K562 (cell line): Measurements from ENCODE around the gene ABHD16A. TPM values are rescaled to one million over a fixed set of nuclear protein-coding genes. Genes with fewer than 3 reads are reported as not detected.

ENCODE experiments used
- CREB1 ChIP-seq, 2 experiments: sonication (generic) in 1 of 2; formaldehyde crosslinking in 1 of 2; IDR thresholded peaks; 2 replicates each; pipeline versions ENCODE4 v1.6.1 to v1.8.0; 2012 to 2022; ENCODE audit warnings: inconsistent platforms in 1 of 2, mild to moderate bottlenecking in 1 of 2, missing genetic modification reagents in 1 of 2, moderate library complexity in 1 of 2
- E2F3 ChIP-seq: fragments of 250-450 bp; sonication (Bioruptor Pico); IDR thresholded peaks from 2 replicates; pipeline ENCODE4 v1.4.0; 2020; ENCODE audit warnings: mild to moderate bottlenecking
- FOXP1 ChIP-seq: sonication (generic); formaldehyde crosslinking; IDR thresholded peaks from 2 replicates; pipeline ENCODE4 v1.8.0; 2022; ENCODE audit warnings: mild to moderate bottlenecking, missing genetic modification reagents
- HDAC6 ChIP-seq: IDR thresholded peaks from 2 replicates; pipeline ENCODE4 v1.6.1; 2012; ENCODE audit warnings: low read depth, mild to moderate bottlenecking, control low read depth, inconsistent platforms, low read length, moderate library complexity
- HMGN3 ChIP-seq: IDR thresholded peaks from 2 replicates; pipeline ENCODE4 v1.6.1; 2011; ENCODE audit warnings: borderline replicate concordance, low read depth, mild to moderate bottlenecking, mixed read lengths, low read length; ENCODE audit not compliant: insufficient read length; ENCODE audit errors: extremely low read depth
- JUND ChIP-seq, 2 experiments: IDR thresholded peaks; 2 replicates in 1 of 2; 3 replicates in 1 of 2; pipeline ENCODE4 v1.6.1; 2011; ENCODE audit warnings: borderline replicate concordance in 2 of 2, low read depth in 2 of 2, low read length in 2 of 2, improper control_type of control experiment in 1 of 2, missing biosample characterization in 1 of 2, missing genetic modification characterization in 1 of 2, missing genetic modification reagents in 1 of 2
- POLR2A ChIP-seq: fragments of 450-650 bp; conservative IDR thresholded peaks from 2 replicates; pipeline ENCODE4 v1.6.1; 2016
- PRPF4 ChIP-seq: fragments of 200-400 bp; formaldehyde crosslinking; IDR thresholded peaks from one replicate; pipeline ENCODE4 v1.6.1; 2017; ENCODE audit warnings: low read length, low read depth, mild to moderate bottlenecking; ENCODE audit not compliant: insufficient read depth, poor library complexity, severe bottlenecking
- SUPT5H ChIP-seq: fragments of 450-650 bp; IDR thresholded peaks from 2 replicates; pipeline ENCODE4 v1.6.1; 2016
- ZC3H11A ChIP-seq: IDR thresholded peaks from 2 replicates; pipeline ENCODE4 v1.6.1; 2012; ENCODE audit warnings: low read depth, low read length, improper control_type of control experiment
- ZNF282 ChIP-seq: sonication (generic); formaldehyde crosslinking; IDR thresholded peaks from 2 replicates; pipeline ENCODE4 v1.8.1; 2023; ENCODE audit warnings: missing genetic modification reagents
- ZNF589 ChIP-seq: fragments of 200-800 bp; sonication (Bioruptor generic); IDR thresholded peaks from 2 replicates; pipeline ENCODE4 v1.6.1; 2016; ENCODE audit warnings: low read depth, missing genetic modification characterization, missing compliant biosample characterization
- ZNF695 ChIP-seq: fragments of 450-650 bp; formaldehyde crosslinking; IDR thresholded peaks from 2 replicates; pipeline ENCODE4 v1.4.0; 2020; ENCODE audit warnings: mild to moderate bottlenecking, moderate library complexity
- ZNF707 ChIP-seq: fragments of 250-450 bp; sonication (Bioruptor Pico); conservative IDR thresholded peaks from 2 replicates; pipeline ENCODE4 v1.8.0; 2022; ENCODE audit warnings: inconsistent platforms, mild to moderate bottlenecking, moderate library complexity
- ZNF79 ChIP-seq: fragments of 250-450 bp; sonication (Bioruptor Pico); IDR thresholded peaks from 2 replicates; pipeline ENCODE4 v1.4.0; 2020; ENCODE audit warnings: low read depth, mild to moderate bottlenecking, moderate library complexity
- polyA plus RNA-seq, 8 experiments: library from polyadenylated mRNA; depleted of rRNA in 4 of 8; stranded (reverse) in 5 of 8; unstranded in 3 of 8; fragments of >200 nt; fragmentation: Nextera tagmentation in 2 of 8; fragmentation: Illumina TruSeq in 1 of 8; extraction: Ambion mirVana in 2 of 8; extraction: Trizol in 1 of 8; gene quantifications; 2 replicates each; pipeline versions ENCODE4 v1.2.1 to v1.2.3, GENCODE V29; 2011 to 2014; ENCODE audit warnings: inconsistent platforms in 1 of 8, missing spikeins in 1 of 8
- total RNA-seq, 7 experiments: library from RNA; depleted of rRNA in 6 of 7; stranded (reverse); fragments of >200 nt in 6 of 7; fragmentation: Illumina TruSeq in 2 of 7; extraction: Trizol in 2 of 7; gene quantifications; 2 replicates each; pipeline versions ENCODE4 v1.2.1 to v1.2.3, GENCODE V29; 2011 to 2021; ENCODE audit warnings: low replicate concordance in 1 of 7
- TF ChIP-seq, protein P1 (sequence below): fragments of 450-650 bp; IDR thresholded peaks from 2 replicates; pipeline ENCODE4 v1.6.1; 2017; ENCODE audit warnings: antibody characterized with exemption
- TF ChIP-seq, protein P2 (sequence below): sonication (generic); formaldehyde crosslinking; IDR thresholded peaks from 2 replicates; pipeline ENCODE4 v1.8.0; 2022; ENCODE audit warnings: mild to moderate bottlenecking, missing genetic modification reagents
- TF ChIP-seq, protein P3 (sequence below): IDR thresholded peaks from 3 replicates; pipeline ENCODE4 v1.6.1; 2011; ENCODE audit warnings: borderline replicate concordance, mild to moderate bottlenecking; ENCODE audit not compliant: insufficient read length, insufficient read depth

The ABHD16A gene
- total and polyA plus RNA-seq, 9 of the 15 experiments (the other 6 are each of a cell fraction or from before 2014, with no cell fraction given) = 25.8 to 120 (median 81.6) TPM

- TF ChIP-seq ZNF707 (CRISPR knock-in tag) (no peak; the same call in 1 of the 2 replicates), HMGN3 (no peak), SUPT5H (peak; percentile 63; the same call in 1 of the 2 replicates), ZNF589 (peak; percentile 93), ZNF282 (CRISPR knock-in tag) (no peak), HDAC6 (no peak), E2F3 (CRISPR knock-in tag) (peak; percentile 74; the same call in 1 of the 2 replicates), PRPF4 (no peak), FOXP1 (CRISPR knock-in tag) (no peak), POLR2A (peak; percentile 55; the same call in 1 of the 2 replicates), JUND (IDR thresholded peaks at IDR 0.05; ENCODE audit: borderline replicate concordance, low read depth, low read length) (peak; percentile 26; the same call in 1 of the 2 replicates), JUND (tag; IDR thresholded peaks at IDR 0.05; ENCODE audit: borderline replicate concordance, low read depth, low read length) (peak; percentile 45; the same call in 1 of the 3 replicates), ZNF695 (CRISPR knock-in tag) (no peak), ZC3H11A (no peak), CREB1 (IDR thresholded peaks at IDR 0.05) (no peak), CREB1 (CRISPR knock-in tag; IDR thresholded peaks at IDR 0.05) (no peak), ZNF79 (CRISPR knock-in tag) (0 out of 2 replicates have a peak, but pooled peaks have one; percentile 50)
- TF ChIP-seq, protein P1, sequence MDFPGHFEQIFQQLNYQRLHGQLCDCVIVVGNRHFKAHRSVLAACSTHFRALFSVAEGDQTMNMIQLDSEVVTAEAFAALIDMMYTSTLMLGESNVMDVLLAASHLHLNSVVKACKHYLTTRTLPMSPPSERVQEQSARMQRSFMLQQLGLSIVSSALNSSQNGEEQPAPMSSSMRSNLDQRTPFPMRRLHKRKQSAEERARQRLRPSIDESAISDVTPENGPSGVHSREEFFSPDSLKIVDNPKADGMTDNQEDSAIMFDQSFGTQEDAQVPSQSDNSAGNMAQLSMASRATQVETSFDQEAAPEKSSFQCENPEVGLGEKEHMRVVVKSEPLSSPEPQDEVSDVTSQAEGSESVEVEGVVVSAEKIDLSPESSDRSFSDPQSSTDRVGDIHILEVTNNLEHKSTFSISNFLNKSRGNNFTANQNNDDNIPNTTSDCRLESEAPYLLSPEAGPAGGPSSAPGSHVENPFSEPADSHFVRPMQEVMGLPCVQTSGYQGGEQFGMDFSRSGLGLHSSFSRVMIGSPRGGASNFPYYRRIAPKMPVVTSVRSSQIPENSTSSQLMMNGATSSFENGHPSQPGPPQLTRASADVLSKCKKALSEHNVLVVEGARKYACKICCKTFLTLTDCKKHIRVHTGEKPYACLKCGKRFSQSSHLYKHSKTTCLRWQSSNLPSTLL = no peak
- TF ChIP-seq, protein P2, sequence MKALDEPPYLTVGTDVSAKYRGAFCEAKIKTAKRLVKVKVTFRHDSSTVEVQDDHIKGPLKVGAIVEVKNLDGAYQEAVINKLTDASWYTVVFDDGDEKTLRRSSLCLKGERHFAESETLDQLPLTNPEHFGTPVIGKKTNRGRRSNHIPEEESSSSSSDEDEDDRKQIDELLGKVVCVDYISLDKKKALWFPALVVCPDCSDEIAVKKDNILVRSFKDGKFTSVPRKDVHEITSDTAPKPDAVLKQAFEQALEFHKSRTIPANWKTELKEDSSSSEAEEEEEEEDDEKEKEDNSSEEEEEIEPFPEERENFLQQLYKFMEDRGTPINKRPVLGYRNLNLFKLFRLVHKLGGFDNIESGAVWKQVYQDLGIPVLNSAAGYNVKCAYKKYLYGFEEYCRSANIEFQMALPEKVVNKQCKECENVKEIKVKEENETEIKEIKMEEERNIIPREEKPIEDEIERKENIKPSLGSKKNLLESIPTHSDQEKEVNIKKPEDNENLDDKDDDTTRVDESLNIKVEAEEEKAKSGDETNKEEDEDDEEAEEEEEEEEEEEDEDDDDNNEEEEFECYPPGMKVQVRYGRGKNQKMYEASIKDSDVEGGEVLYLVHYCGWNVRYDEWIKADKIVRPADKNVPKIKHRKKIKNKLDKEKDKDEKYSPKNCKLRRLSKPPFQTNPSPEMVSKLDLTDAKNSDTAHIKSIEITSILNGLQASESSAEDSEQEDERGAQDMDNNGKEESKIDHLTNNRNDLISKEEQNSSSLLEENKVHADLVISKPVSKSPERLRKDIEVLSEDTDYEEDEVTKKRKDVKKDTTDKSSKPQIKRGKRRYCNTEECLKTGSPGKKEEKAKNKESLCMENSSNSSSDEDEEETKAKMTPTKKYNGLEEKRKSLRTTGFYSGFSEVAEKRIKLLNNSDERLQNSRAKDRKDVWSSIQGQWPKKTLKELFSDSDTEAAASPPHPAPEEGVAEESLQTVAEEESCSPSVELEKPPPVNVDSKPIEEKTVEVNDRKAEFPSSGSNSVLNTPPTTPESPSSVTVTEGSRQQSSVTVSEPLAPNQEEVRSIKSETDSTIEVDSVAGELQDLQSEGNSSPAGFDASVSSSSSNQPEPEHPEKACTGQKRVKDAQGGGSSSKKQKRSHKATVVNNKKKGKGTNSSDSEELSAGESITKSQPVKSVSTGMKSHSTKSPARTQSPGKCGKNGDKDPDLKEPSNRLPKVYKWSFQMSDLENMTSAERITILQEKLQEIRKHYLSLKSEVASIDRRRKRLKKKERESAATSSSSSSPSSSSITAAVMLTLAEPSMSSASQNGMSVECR (CRISPR knock-in tag) = no peak
- TF ChIP-seq, protein P3, sequence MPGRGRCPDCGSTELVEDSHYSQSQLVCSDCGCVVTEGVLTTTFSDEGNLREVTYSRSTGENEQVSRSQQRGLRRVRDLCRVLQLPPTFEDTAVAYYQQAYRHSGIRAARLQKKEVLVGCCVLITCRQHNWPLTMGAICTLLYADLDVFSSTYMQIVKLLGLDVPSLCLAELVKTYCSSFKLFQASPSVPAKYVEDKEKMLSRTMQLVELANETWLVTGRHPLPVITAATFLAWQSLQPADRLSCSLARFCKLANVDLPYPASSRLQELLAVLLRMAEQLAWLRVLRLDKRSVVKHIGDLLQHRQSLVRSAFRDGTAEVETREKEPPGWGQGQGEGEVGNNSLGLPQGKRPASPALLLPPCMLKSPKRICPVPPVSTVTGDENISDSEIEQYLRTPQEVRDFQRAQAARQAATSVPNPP = no peak
Observed at GRCh38 chr6:31725502-31726350, 22.6 kb upstream of the ABHD16A start (continued).
